Measurements from ENCODE around the gene MYADML2. TPM values are rescaled to one million over a fixed set of nuclear protein-coding genes. Genes with fewer than 3 reads are reported as not detected.
A peak's percentile ranks its signal among the peaks of the same experiment; 100 is the strongest.

Gene MYADML2
- total RNA-seq, 2 experiments from 2014 or later, result not detected

DNA sequence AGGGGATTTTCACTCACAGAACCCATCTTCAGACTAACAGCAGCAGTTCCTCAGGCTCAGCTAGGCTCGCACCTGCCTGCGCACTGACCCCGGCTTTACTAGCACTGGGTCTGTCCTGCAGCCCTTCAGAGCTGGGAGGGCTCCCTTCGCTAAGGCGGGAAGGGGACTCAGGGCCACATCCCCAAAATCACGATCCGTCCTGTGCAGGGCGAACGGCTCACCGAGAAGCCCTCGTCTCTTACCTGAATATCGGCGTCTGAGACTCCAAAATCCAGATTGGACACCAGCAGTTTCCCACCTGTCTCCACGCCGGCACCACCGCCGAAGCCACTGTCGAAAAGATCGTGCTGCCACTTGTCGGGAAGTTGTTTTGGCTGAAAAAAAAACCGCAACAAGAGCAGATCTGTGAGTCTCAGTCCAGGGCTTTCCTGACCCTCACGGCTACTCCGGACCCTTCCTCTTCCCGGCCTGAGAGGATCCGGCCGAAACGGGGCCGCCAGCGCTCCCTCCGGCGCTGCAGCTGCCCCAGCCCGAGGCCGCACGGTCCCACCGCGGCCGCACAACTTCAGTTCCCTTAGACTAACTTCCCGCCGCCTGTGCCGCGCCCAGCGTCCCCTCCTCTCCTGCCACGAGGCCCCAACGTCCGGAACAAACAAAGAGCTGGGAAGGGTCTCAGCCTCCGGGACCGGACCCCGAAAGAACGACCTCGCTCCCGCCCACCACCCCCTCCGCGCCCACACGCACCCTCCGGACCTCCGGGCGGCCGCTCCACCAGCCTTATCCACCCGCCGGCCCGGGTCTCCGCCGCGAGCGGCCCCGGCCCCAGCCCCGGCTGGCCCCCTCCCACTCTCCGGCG lies 56.4 kb downstream of the MYADML2 start:
- ChIA-PET CTCF (interaction anchor here (1.4 kb wide), 1 partner anchor 15 kb away, joined by 3 read pairs; no protein-coding TSS in a partner anchor), POLR2A (interaction anchor here (0.9 to 3.1 kb wide), 6 partner anchors 12 to 21 kb away, joined by 3 to 23 read pairs (median 9); partner anchors contain the start of genes ARHGDIA and NPB)
- Mint-ChIP-seq H3K27ac (peak overlapping the region; percentile 94), H3K4me1 (ENCODE audit: low read depth) (peaks cover 15% of the 10 kb centered on the region), H3K4me3 (peak overlapping the region; percentile 85), H3K27me3 (no peaks in the 10 kb centered on the region), H3K9me3 (no peaks in the 10 kb centered on the region), H3K36me3 (ENCODE audit: low read depth) (peaks cover 53% of the 10 kb centered on the region)
- TF ChIP-seq, protein P1, sequence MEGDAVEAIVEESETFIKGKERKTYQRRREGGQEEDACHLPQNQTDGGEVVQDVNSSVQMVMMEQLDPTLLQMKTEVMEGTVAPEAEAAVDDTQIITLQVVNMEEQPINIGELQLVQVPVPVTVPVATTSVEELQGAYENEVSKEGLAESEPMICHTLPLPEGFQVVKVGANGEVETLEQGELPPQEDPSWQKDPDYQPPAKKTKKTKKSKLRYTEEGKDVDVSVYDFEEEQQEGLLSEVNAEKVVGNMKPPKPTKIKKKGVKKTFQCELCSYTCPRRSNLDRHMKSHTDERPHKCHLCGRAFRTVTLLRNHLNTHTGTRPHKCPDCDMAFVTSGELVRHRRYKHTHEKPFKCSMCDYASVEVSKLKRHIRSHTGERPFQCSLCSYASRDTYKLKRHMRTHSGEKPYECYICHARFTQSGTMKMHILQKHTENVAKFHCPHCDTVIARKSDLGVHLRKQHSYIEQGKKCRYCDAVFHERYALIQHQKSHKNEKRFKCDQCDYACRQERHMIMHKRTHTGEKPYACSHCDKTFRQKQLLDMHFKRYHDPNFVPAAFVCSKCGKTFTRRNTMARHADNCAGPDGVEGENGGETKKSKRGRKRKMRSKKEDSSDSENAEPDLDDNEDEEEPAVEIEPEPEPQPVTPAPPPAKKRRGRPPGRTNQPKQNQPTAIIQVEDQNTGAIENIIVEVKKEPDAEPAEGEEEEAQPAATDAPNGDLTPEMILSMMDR (IDR thresholded peaks at IDR 0.05), result no peak
- ATAC-seq (no peak), DNase-seq (peak; percentile 41)
- intact Hi-C loops (cut with micrococcal nuclease), result no loop called here

Other genes starting within 250 kb of the MYADML2 start
- gene MRPL12, start 243.9 kb downstream of the MYADML2 start, total RNA-seq, result 100 to 1,000 TPM; 149 to 152 TPM
- 10 to 100 TPM; 29.4 to 30.5 TPM for gene SLC25A10, start 234.9 kb downstream of the MYADML2 start, total RNA-seq
- gene GCGR, start 143.1 kb downstream of the MYADML2 start, total RNA-seq, result not detected
- 10 to 100 TPM; 55.1 to 56.5 TPM for gene MCRIP1, start 113.9 kb downstream of the MYADML2 start, total RNA-seq
- gene PPP1R27, start 112.2 kb downstream of the MYADML2 start, total RNA-seq, result not detected
- gene P4HB, start 86.7 kb downstream of the MYADML2 start, total RNA-seq, result 100 to 1,000 TPM; 408 to 434 TPM
- 100 to 1,000 TPM; 450 to 470 TPM for gene ARHGDIA, start 75.9 kb downstream of the MYADML2 start, total RNA-seq
- gene ALYREF, start 55.6 kb downstream of the MYADML2 start, total RNA-seq, result 100 to 1,000 TPM; 241 TPM
- 100 to 1,000 TPM; 122 to 130 TPM for gene ANAPC11, start 55.5 kb downstream of the MYADML2 start, total RNA-seq
- gene NPB, start 45.0 kb downstream of the MYADML2 start, total RNA-seq, result under 1 TPM in 1 of 2 experiments, not detected in 1; 0.18 TPM
- gene PCYT2, start 35.8 kb downstream of the MYADML2 start, total RNA-seq, result 10 to 100 TPM; 20.5 to 22.6 TPM
- gene SIRT7, start 29.1 kb downstream of the MYADML2 start, total RNA-seq, result 10 to 100 TPM; 28.1 to 32.0 TPM
- gene MAFG, start 19.5 kb downstream of the MYADML2 start, total RNA-seq, result 10 to 100 TPM; 12.4 to 14.1 TPM
- 100 to 1,000 TPM; 140 to 141 TPM for gene PYCR1, start 9.9 kb downstream of the MYADML2 start, total RNA-seq
- under 1 TPM; 0.41 to 0.49 TPM for gene NOTUM, start 14.0 kb upstream of the MYADML2 start, total RNA-seq
- gene ASPSCR1, start 30.4 kb upstream of the MYADML2 start, total RNA-seq, result 10 to 100 TPM; 18.7 to 24.5 TPM
- gene CENPX, start 75.6 kb upstream of the MYADML2 start, total RNA-seq, result 10 to 100 TPM; 88.7 to 98.1 TPM
- gene LRRC45, start 76.1 kb upstream of the MYADML2 start, total RNA-seq, result 10 to 100 TPM; 12.9 TPM
- 1 to 10 TPM; 5.5 to 5.8 TPM for gene RAC3, start 84.4 kb upstream of the MYADML2 start, total RNA-seq
- gene DCXR, start 90.5 kb upstream of the MYADML2 start, total RNA-seq, result 100 to 1,000 TPM in 1 of 2 experiments, 10 to 100 TPM in 1; 99.2 to 101 TPM
- gene RFNG, start 104.6 kb upstream of the MYADML2 start, total RNA-seq, result 10 to 100 TPM; 14.2 to 15.3 TPM
- gene GPS1, start 104.7 kb upstream of the MYADML2 start, total RNA-seq, result 10 to 100 TPM; 82.7 to 88.6 TPM
- 100 to 1,000 TPM; 139 to 140 TPM for gene DUS1L, start 118.6 kb upstream of the MYADML2 start, total RNA-seq
- 100 to 1,000 TPM; 250 to 260 TPM for gene FASN, start 151.0 kb upstream of the MYADML2 start, total RNA-seq

Measured in activated CD8-positive, alpha-beta T cell treated with anti-CD3 and anti-CD28 coated beads for 36 hours (primary cell).